Measurements from ENCODE around the gene OR6B1. TPM values are rescaled to one million over a fixed set of nuclear protein-coding genes. Genes with fewer than 3 reads are reported as not detected.

Gene OR6B1
- total RNA-seq, 2 experiments from 2014 or later = not detected

DNA sequence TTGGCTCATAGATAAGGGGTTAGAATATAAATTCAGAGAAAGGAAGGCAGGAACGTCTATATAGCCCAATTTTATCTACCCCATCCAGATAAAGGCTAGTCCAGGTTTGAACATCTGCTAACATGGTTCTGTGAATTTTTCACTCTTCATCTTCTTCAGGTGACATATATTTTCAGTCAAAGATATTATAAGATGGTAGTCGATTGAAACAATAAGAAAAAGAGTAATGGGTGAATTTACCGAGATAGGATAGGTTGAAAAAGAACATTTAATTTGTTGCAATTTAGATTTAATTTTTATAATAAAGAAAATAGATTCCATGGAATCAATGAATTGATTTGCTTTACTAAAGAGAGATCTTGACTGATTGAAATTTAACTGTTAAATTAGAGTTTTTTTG is 45.6 kb upstream of the OR6B1 start, which contains the start of gene OR2F1:
OR2F1 (plus strand) TSS at position 301 of the 400 bp plus-strand sequence. CDS start 5,127 bp downstream, outside the sequence.
- ChIA-PET CTCF (no interaction called here), POLR2A (no interaction called here)
- Mint-ChIP-seq H3K9me3 (no peaks in the 10 kb centered on the region), H3K36me3 (ENCODE audit: low read depth) (no peaks in the 10 kb centered on the region), H3K4me3 (no peak within 1 kb of the TSS), H3K4me1 (ENCODE audit: low read depth) (no peaks in the 10 kb centered on the region), H3K27me3 (peaks cover 58% of the 10 kb centered on the region), H3K27ac (no peak within 1 kb of the TSS)
- ATAC-seq (ENCODE audit: poor library complexity) (no peak), DNase-seq (no peak)
- peaks cover 0 to 4% of the 10 kb centered on the region in 2 experiments for H3K9me3 ChIP-seq (ENCODE audit: control insufficient read depth in 1 of 2, insufficient read depth in 1 of 2, low read length in 2 of 2)
- H3K27ac ChIP-seq (ENCODE audit: low read depth in 1 of 2, low read length in 2 of 2) = no peak within 1 kb of the TSS
- H3K36me3 ChIP-seq (ENCODE audit: insufficient read depth, low read length) = no peaks in the 10 kb centered on the region
- TF ChIP-seq, protein P1, sequence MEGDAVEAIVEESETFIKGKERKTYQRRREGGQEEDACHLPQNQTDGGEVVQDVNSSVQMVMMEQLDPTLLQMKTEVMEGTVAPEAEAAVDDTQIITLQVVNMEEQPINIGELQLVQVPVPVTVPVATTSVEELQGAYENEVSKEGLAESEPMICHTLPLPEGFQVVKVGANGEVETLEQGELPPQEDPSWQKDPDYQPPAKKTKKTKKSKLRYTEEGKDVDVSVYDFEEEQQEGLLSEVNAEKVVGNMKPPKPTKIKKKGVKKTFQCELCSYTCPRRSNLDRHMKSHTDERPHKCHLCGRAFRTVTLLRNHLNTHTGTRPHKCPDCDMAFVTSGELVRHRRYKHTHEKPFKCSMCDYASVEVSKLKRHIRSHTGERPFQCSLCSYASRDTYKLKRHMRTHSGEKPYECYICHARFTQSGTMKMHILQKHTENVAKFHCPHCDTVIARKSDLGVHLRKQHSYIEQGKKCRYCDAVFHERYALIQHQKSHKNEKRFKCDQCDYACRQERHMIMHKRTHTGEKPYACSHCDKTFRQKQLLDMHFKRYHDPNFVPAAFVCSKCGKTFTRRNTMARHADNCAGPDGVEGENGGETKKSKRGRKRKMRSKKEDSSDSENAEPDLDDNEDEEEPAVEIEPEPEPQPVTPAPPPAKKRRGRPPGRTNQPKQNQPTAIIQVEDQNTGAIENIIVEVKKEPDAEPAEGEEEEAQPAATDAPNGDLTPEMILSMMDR (IDR thresholded peaks at IDR 0.05) = no peak
- no peak within 1 kb of the TSS for H3K4me3 ChIP-seq (ENCODE audit: low read length)
- H3K27me3 ChIP-seq (ENCODE audit: control insufficient read depth in 1 of 2, insufficient read depth in 2 of 2, low read length in 2 of 2) = peaks cover 3 to 28% of the 10 kb centered on the region in 2 experiments
- no peaks in the 10 kb centered on the region for H3K4me1 ChIP-seq (ENCODE audit: insufficient read depth, low read length)
- intact Hi-C loops (cut with DNase I, micrococcal nuclease) = no loop called here

DNA sequence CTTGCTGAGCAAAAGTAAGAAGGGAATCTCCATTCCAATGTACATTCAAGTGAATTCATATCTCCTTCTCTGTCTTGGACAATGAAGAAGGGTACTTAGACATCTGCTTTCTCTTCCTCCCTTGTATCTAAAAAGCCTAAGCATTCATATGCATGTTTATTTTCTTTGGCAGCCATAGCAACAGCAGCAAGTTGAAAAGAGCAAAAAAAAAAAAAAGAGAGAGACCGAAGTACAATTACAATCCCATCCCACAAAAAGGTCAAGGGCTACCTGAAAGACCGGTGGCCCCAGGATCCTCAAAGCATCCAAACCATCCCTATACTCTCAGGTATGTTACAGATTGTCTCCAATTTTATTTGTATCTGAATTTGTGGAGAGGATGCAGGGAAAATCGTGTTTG is 41.3 kb upstream of the OR6B1 start:
- H3K4me3 Mint-ChIP-seq = no peak overlapping the region
- H3K27ac ChIP-seq (ENCODE audit: low read depth in 1 of 2, low read length in 2 of 2) = no peak overlapping the region
- ChIA-PET CTCF (no interaction called here), POLR2A (no interaction called here)
- no peaks in the 10 kb centered on the region for H3K9me3 Mint-ChIP-seq
- H3K27me3 Mint-ChIP-seq = peaks cover 62% of the 10 kb centered on the region
- H3K4me1 ChIP-seq (ENCODE audit: insufficient read depth, low read length) = no peaks in the 10 kb centered on the region
- ATAC-seq (ENCODE audit: poor library complexity) (no peak), DNase-seq (no peak)
- no peaks in the 10 kb centered on the region for H3K4me1 Mint-ChIP-seq (ENCODE audit: low read depth)
- no peaks in the 10 kb centered on the region for H3K9me3 ChIP-seq (ENCODE audit: control insufficient read depth in 1 of 2, insufficient read depth in 1 of 2, low read length in 2 of 2)
- H3K27ac Mint-ChIP-seq = no peak overlapping the region
- H3K36me3 Mint-ChIP-seq (ENCODE audit: low read depth) = no peaks in the 10 kb centered on the region
- TF ChIP-seq, protein P1 (IDR thresholded peaks at IDR 0.05) = no peak
- peaks cover 1 to 16% of the 10 kb centered on the region in 2 experiments for H3K27me3 ChIP-seq (ENCODE audit: control insufficient read depth in 1 of 2, insufficient read depth in 2 of 2, low read length in 2 of 2)
- intact Hi-C loops (cut with DNase I, micrococcal nuclease) = no loop called here
- no peaks in the 10 kb centered on the region for H3K36me3 ChIP-seq (ENCODE audit: insufficient read depth, low read length)
- no peak overlapping the region for H3K4me3 ChIP-seq (ENCODE audit: low read length)

DNA sequence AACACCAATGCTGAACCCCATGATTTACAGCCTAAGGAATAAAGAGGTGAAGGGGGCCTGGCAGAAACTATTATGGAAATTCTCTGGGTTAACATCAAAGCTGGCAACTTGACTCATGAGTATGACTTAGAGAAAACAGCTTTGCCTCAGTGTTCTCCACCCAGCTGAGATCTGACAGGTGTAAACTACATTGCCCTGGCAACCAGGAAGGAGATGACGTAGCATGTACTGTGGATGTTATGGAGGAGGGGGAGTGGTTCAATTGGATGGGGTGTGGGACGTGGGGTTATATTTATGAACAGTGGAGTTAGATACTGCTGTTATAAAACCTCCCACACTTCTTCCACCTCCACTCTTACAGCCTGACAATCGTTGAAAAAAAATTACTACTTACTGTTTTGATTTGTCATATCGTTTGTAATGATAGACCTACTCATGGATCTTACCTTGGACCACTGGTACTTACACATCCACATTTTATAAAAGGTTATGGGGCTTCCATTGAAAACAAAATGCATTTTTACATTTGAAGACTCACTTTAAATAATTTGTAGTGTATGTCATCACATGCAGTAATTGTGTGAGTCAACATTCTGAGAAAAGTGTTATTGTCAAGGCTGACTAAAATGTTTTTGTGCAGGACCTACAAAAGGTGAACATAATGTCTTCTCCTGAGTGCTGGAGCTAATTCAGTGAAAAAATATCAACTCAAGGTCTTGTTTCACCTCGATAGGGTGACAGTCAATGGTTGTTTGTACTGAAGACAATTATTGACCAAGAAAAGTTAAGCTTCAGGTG is 39.1 kb upstream of the OR6B1 start:
- peaks cover 0 to 8% of the 10 kb centered on the region in 2 experiments for H3K27me3 ChIP-seq (ENCODE audit: control insufficient read depth in 1 of 2, insufficient read depth in 2 of 2, low read length in 2 of 2)
- ATAC-seq (ENCODE audit: poor library complexity) (no peak), DNase-seq (no peak)
- TF ChIP-seq, protein P1 (IDR thresholded peaks at IDR 0.05) = no peak
- H3K9me3 ChIP-seq (ENCODE audit: control insufficient read depth in 1 of 2, insufficient read depth in 1 of 2, low read length in 2 of 2) = no peaks in the 10 kb centered on the region
- H3K27ac Mint-ChIP-seq = no peak overlapping the region
- no peak overlapping the region for H3K27ac ChIP-seq (ENCODE audit: low read depth in 1 of 2, low read length in 2 of 2)
- intact Hi-C loops (cut with DNase I, micrococcal nuclease) = no loop called here
- H3K9me3 Mint-ChIP-seq = no peaks in the 10 kb centered on the region
- H3K4me1 Mint-ChIP-seq (ENCODE audit: low read depth) = no peaks in the 10 kb centered on the region
- H3K4me3 ChIP-seq (ENCODE audit: low read length) = no peak overlapping the region
- H3K36me3 ChIP-seq (ENCODE audit: insufficient read depth, low read length) = no peaks in the 10 kb centered on the region
- CTCF ChIA-PET = no interaction called here
- peaks cover 51% of the 10 kb centered on the region for H3K27me3 Mint-ChIP-seq
- no peaks in the 10 kb centered on the region for H3K36me3 Mint-ChIP-seq (ENCODE audit: low read depth)
- no peaks in the 10 kb centered on the region for H3K4me1 ChIP-seq (ENCODE audit: insufficient read depth, low read length)
- no peak overlapping the region for H3K4me3 Mint-ChIP-seq
- POLR2A ChIA-PET = interaction anchor here (0.6 kb wide), 1 partner anchor 56 kb away, joined by 3 read pairs; no protein-coding TSS in a partner anchor

Measured in CD4-positive, alpha-beta T cell (primary cell).